Stimulated activated CD8-positive, alpha-beta memory T cell treated with anti-CD3 and anti-CD28 coated beads, Interleukin-12 subunit alpha, Interleukin-12 subunit beta, amount 100 ng/mL, for 4 hours (primary cell): ENCODE measurements around the gene ZNF385C.

Experiments
- DNase-seq: peaks from one replicate; pipeline ENCODE4 v3.0.0-alpha.2; 2020; ENCODE audit warnings: low read depth

The ZNF385C gene

GRCh38 chr17:41988418-41988817, 109.9 kb downstream of the ZNF385C start:
- DNase-seq = no peak

- no peak for DNase-seq
Observed at GRCh38 chr17:41987642-41988041, 110.6 kb downstream of the ZNF385C start.

- no peak for DNase-seq
Observed at GRCh38 chr17:41986634-41987033, 111.6 kb downstream of the ZNF385C start.

GRCh38 chr17:41985919-41986318, 112.4 kb downstream of the ZNF385C start:
- no peak for DNase-seq

GRCh38 chr17:41984454-41984853, 113.8 kb downstream of the ZNF385C start:
- no peak for DNase-seq

- no peak for DNase-seq
Observed at GRCh38 chr17:41982026-41982760, 116.1 kb downstream of the ZNF385C start.

GRCh38 chr17:41977991-41978390, 120.3 kb downstream of the ZNF385C start:
- no peak for DNase-seq

- DNase-seq = no peak
Observed at GRCh38 chr17:41976142-41976768, 122.0 kb downstream of the ZNF385C start.
